A673 (cell line): ENCODE data around the gene ZDHHC13. TPM values are rescaled to one million over a fixed set of nuclear protein-coding genes. Genes with fewer than 3 reads are reported as not detected.

Experiments
- BruUV-seq: library from RNA; stranded (reverse); fragments of 400-500 nt; replicated peaks from 2 replicates; lab custom pipeline; 2021; lab: Mats Ljungman, UMichigan
- CTCF ChIA-PET: fragments of 300-600 bp; sonication (Branson Sonifier 250); formaldehyde crosslinking; loops from one replicate; lab custom pipeline; 2022; ENCODE audit warnings: antibody characterized with exemption; lab: Charles Lee
- POLR2A ChIA-PET: fragments of 300-600 bp; sonication (Branson Sonifier 250); formaldehyde crosslinking; loops from one replicate; lab custom pipeline; 2022; ENCODE audit warnings: antibody characterized with exemption; ENCODE audit not compliant: low non-redundant PET; lab: Charles Lee
- DNase-seq: peaks from one replicate; pipeline ENCODE4 v3.0.0-alpha.2; 2015; ENCODE audit warnings: low spot score
- H3K27ac ChIP-seq: fragments of 200-600 bp; sonication (generic); 2 replicates; pipeline ENCODE4 v1.5.1; 2016; ENCODE audit warnings: mixed run types, low read depth, mild to moderate bottlenecking, mixed read lengths, antibody characterized with exemption, low read length; ENCODE audit not compliant: poor library complexity, severe bottlenecking
- H3K27me3 ChIP-seq: fragments of 200-600 bp; sonication (generic); replicated peaks from 2 replicates; pipeline ENCODE4 v1.6.1; 2017; ENCODE audit warnings: mixed run types, low read depth, mild to moderate bottlenecking, mixed read lengths, antibody characterized with exemption, low read length; ENCODE audit not compliant: insufficient read depth, poor library complexity
- H3K36me3 ChIP-seq: fragments of 200-600 bp; sonication (generic); 2 replicates; pipeline ENCODE4 v1.6.1; 2016; ENCODE audit warnings: mixed run types, mild to moderate bottlenecking, mixed read lengths, antibody characterized with exemption, low read length; ENCODE audit not compliant: insufficient read depth, poor library complexity, severe bottlenecking
- H3K4me1 ChIP-seq: fragments of 200-600 bp; sonication (generic); 2 replicates; pipeline ENCODE4 v1.6.1; 2017; ENCODE audit warnings: mixed run types, mild to moderate bottlenecking, mixed read lengths, antibody characterized with exemption, low read length; ENCODE audit not compliant: insufficient read depth, poor library complexity, severe bottlenecking
- H3K4me3 ChIP-seq: fragments of 200-600 bp; sonication (generic); 2 replicates; pipeline ENCODE4 v1.5.1; 2016; ENCODE audit warnings: low read depth, mixed run types, mild to moderate bottlenecking, mixed read lengths, low read length; ENCODE audit not compliant: poor library complexity, severe bottlenecking
- H3K9me3 ChIP-seq: fragments of 200-600 bp; sonication (generic); 2 replicates; pipeline ENCODE4 v1.6.1; 2016; ENCODE audit warnings: mixed run types, low read depth, mild to moderate bottlenecking, mixed read lengths, antibody characterized with exemption, low read length; ENCODE audit not compliant: poor library complexity, severe bottlenecking
- CTCF ChIP-seq: fragments of 300-800, 200-600 bp; sonication (generic); conservative IDR thresholded peaks from 2 replicates; pipeline ENCODE4 v1.5.1; 2017; ENCODE audit warnings: low read depth, mild to moderate bottlenecking, antibody characterized with exemption, low read length, moderate library complexity, mixed read lengths
- EZH2 ChIP-seq: fragments of 200-600 bp; sonication (generic); IDR thresholded peaks from 2 replicates; pipeline ENCODE4 v1.6.1; 2017; ENCODE audit warnings: borderline replicate concordance, low read depth, mild to moderate bottlenecking, mixed read lengths, antibody characterized with exemption, low read length; ENCODE audit not compliant: poor library complexity, severe bottlenecking
- intact Hi-C: fragments of 100-400 bp; cut with micrococcal nuclease; formaldehyde crosslinking; loops from one replicate; pipeline ENCODE4 v1.10.0; 2022; ENCODE audit not compliant: unreplicated experiment
- total RNA-seq: library from RNA; stranded (reverse); gene quantifications from 2 replicates; pipeline ENCODE4 v1.2.3, GENCODE V29; 2021

ZDHHC13 gene
- total RNA-seq, 1 experiment from 2014 or later: 10.3 TPM

- H3K4me1 ChIP-seq: peaks cover 4% of the 10 kb centered on the region
- no TSS peak for BruUV-seq
- H3K4me3 ChIP-seq: no peak overlapping the region
- CTCF ChIA-PET: interaction anchor here (0.5 kb wide), 1 partner anchor 37 kb away, joined by 3 read pairs; no protein-coding TSS in a partner anchor
- H3K9me3 ChIP-seq: no peaks in the 10 kb centered on the region
- no peak for TF ChIP-seq CTCF
- TF ChIP-seq EZH2: no peak
- H3K36me3 ChIP-seq: peaks cover 2% of the 10 kb centered on the region
- no peaks in the 10 kb centered on the region for H3K27me3 ChIP-seq
- no peak for DNase-seq
- no peak overlapping the region for H3K27ac ChIP-seq
- POLR2A ChIA-PET: no interaction called here
- intact Hi-C loops: no loop called here
Measured at GRCh38 chr11:19160847-19161246, 43.9 kb downstream of the ZDHHC13 start.

- no peaks in the 10 kb centered on the region for H3K9me3 ChIP-seq
- peaks cover 4% of the 10 kb centered on the region for H3K4me1 ChIP-seq
- no peak for TF ChIP-seq EZH2
- TF ChIP-seq CTCF: no peak
- intact Hi-C loops: no loop called here
- H3K27me3 ChIP-seq: no peaks in the 10 kb centered on the region
- H3K27ac ChIP-seq: no peak overlapping the region
- no peak overlapping the region for H3K4me3 ChIP-seq
- no peak for DNase-seq
- no peaks in the 10 kb centered on the region for H3K36me3 ChIP-seq
- POLR2A ChIA-PET: no interaction called here
- CTCF ChIA-PET: interaction anchor here (0.5 kb wide), 1 partner anchor 36 kb away, joined by 3 read pairs; no protein-coding TSS in a partner anchor
- no TSS peak for BruUV-seq
Measured at GRCh38 chr11:19161651-19162050, 44.7 kb downstream of the ZDHHC13 start.

GRCh38 chr11:19162951-19163505 is 46.1 kb downstream of the ZDHHC13 start:
- BruUV-seq: no TSS peak
- H3K27me3 ChIP-seq: no peaks in the 10 kb centered on the region
- TF ChIP-seq EZH2 (no peak), CTCF (no peak)
- no peaks in the 10 kb centered on the region for H3K4me1 ChIP-seq
- H3K36me3 ChIP-seq: no peaks in the 10 kb centered on the region
- H3K4me3 ChIP-seq: no peak overlapping the region
- POLR2A ChIA-PET: no interaction called here
- H3K9me3 ChIP-seq: no peaks in the 10 kb centered on the region
- CTCF ChIA-PET: no interaction called here
- intact Hi-C loops: no loop called here
- no peak for DNase-seq
- no peak overlapping the region for H3K27ac ChIP-seq
